ENCODE data around the gene FKBP15.

DNA sequence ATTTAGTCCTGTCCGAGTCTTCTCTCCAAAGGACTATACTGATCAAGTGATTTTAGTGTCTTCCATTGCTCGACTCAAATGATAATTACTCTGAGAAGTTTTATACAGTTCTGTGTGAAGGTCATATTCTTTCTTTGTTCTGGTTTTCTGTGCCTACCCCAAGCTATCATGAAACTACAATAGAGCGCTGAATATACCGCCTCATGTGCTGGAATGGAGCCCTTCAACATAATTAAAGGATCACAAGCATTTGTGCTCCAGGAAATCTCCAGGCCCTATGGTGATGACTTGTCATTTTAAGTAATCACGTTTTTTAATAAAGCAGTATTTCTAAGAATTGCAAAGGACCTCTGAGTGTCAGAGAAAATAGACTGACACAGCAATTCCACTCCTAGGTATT, 81.1 kb downstream of the FKBP15 start:
- TF ChIP-seq, protein P1, sequence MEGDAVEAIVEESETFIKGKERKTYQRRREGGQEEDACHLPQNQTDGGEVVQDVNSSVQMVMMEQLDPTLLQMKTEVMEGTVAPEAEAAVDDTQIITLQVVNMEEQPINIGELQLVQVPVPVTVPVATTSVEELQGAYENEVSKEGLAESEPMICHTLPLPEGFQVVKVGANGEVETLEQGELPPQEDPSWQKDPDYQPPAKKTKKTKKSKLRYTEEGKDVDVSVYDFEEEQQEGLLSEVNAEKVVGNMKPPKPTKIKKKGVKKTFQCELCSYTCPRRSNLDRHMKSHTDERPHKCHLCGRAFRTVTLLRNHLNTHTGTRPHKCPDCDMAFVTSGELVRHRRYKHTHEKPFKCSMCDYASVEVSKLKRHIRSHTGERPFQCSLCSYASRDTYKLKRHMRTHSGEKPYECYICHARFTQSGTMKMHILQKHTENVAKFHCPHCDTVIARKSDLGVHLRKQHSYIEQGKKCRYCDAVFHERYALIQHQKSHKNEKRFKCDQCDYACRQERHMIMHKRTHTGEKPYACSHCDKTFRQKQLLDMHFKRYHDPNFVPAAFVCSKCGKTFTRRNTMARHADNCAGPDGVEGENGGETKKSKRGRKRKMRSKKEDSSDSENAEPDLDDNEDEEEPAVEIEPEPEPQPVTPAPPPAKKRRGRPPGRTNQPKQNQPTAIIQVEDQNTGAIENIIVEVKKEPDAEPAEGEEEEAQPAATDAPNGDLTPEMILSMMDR (IDR thresholded peaks at IDR 0.05) = no peak
- no peak for TF ChIP-seq POLR2AphosphoS5 (IDR thresholded peaks at IDR 0.05)
- no peak for TF ChIP-seq EP300 (IDR thresholded peaks at IDR 0.05)
- no peak for TF ChIP-seq POLR2A (IDR thresholded peaks at IDR 0.05; ENCODE audit: low read depth)

All from esophagus muscularis mucosa (tissue), 4 donors.